Motor neuron (in vitro differentiated cells): ENCODE results near the gene MLLT10. TPM values are rescaled to one million over a fixed set of nuclear protein-coding genes. Genes with fewer than 3 reads are reported as not detected.

Experiments used
- ATAC-seq, 8 experiments: fragments of 200-7000 bp; cut with Tn5 transposase; replicated peaks in 6 of 8; 2 replicates each; pipeline ENCODE4 v1.8.0; 2021; ENCODE audit warnings: mild to moderate bottlenecking in 8 of 8, moderate library complexity in 8 of 8
- H3K27ac ChIP-seq, 2 donors: fragments of 250-450 bp; sonication (Bioruptor Pico); 2 replicates each; pipeline ENCODE4 v1.9.0; 2021; ENCODE audit warnings: antibody characterized with exemption in 2 of 2, mild to moderate bottlenecking in 2 of 2, moderate library complexity in 1 of 2
- H3K4me1 ChIP-seq, 2 donors: fragments of 250-450 bp; sonication (Bioruptor Pico); replicated peaks in 1 of 2; 2 replicates each; pipeline ENCODE4 v1.6.1; 2021; ENCODE audit warnings: antibody characterized with exemption in 2 of 2, mild to moderate bottlenecking in 2 of 2, moderate library complexity in 1 of 2
- H3K4me3 ChIP-seq, 5 donors: fragments of 250-450 bp; sonication (Bioruptor Pico); 2 replicates each; pipeline ENCODE4 v1.9.0; 2021; ENCODE audit warnings: antibody characterized with exemption in 5 of 5, mild to moderate bottlenecking in 5 of 5, moderate library complexity in 4 of 5
- WGBS, 10 experiments: fragments of 450-650 bp; shearing (Covaris generic); methylation state at CpG; one replicate each; pipeline ENCODE4 v1.0.0; 2022; 5-methylcytosine and 5-hydroxymethylcytosine counted together
- in situ Hi-C, 9 experiments: fragments of 400-800 bp; cut with MboI; loops; one replicate each; pipeline ENCODE4 v1.15.0; 2021; ENCODE audit warnings: low sequenced_read_pairs in 9 of 9, low pct_unique_long_range_greater_than_20kb in 2 of 9; ENCODE audit not compliant: unreplicated experiment in 9 of 9
- total RNA-seq, 8 experiments: library from RNA; unstranded; fragments of 300-600 nt; gene quantifications; 2 replicates each; pipeline versions ENCODE4 v1.2.3 to v1.2.4, GENCODE V29; 2022

The MLLT10 gene
- total RNA-seq, 8 experiments from 2014 or later, result 19.0 to 59.6 (median 34.1) TPM

- WGBS, 10 experiments, result 0 to 100% (median 40%) methylated on average over 1 of the region's 1 CpG; no CpG with 5 or more reads in 3 of the 10 experiments
- no peak for ATAC-seq
- in situ Hi-C loops, result loop anchor here in 1 of 9 experiments (25.0 kb wide), 1 partner anchor 799 kb away; the partner anchor contains the start of genes BMI1 and COMMD3
- Histone ChIP-seq H3K4me3 (peak overlapping the region; percentile 67 to 92 (median 86)), H3K4me1 (peaks cover 10 to 29% of the 10 kb centered on the region in 2 donors), H3K27ac (peak overlapping the region in 1 of 2 donors; percentile 93)
Measured at GRCh38 chr10:21513405-21513788, 20.6 kb upstream of the MLLT10 start.

- WGBS, 10 experiments, result 0 to 88% (median 14%) methylated on average over 1 to 6 of the region's 6 CpGs; no CpG with 5 or more reads in 1 of the 10 experiments
- in situ Hi-C loops, result loop anchor here in 1 of 9 experiments (25.0 kb wide), 1 partner anchor 798 kb away; the partner anchor contains the start of genes BMI1 and COMMD3
- Histone ChIP-seq H3K27ac (peak overlapping the region in 1 of 2 donors; percentile 93), H3K4me3 (peak overlapping the region; percentile 67 to 92 (median 86)), H3K4me1 (peaks cover 4 to 24% of the 10 kb centered on the region in 2 donors)
- no peak for ATAC-seq
Measured at GRCh38 chr10:21514129-21514817, 19.8 kb upstream of the MLLT10 start.

DNA sequence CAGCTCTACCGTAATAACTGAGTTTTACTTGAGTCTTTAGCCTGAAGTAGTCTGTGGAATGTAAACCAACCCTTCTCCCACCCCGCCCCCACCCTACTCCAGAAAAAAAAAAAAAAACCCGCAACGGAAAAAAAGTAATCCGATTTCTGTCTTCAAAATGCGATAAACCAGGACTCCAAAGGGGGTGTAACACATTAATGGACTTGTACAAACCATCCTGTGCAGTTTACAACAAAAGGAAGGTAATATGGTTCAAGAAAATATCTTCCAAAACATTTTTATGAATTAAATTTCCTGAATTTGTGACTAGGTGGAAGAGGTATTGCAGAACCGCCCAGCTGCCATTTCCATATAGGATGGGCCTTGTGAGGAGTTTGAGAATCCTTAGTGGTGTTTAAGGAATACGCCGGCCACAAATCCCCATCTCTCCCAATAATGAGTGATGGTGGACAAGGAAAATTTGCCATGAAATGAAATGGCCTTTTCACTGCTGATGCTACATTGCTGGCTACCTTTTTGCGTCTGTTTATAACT is 19.1 kb upstream of the MLLT10 start:
- H3K4me1 ChIP-seq, result peaks cover 0 to 24% of the 10 kb centered on the region in 2 donors
- peak overlapping the region; percentile 79 to 93 for H3K27ac ChIP-seq
- 0 to 88% (median 3%) methylated on average over 2 to 9 of the region's 10 CpGs for WGBS, 10 experiments
- in situ Hi-C loops, result loop anchor here in 1 of 9 experiments (25.0 kb wide), 1 partner anchor 797 kb away; the partner anchor contains the start of genes BMI1 and COMMD3
- ATAC-seq, result no peak
- peak overlapping the region; percentile 67 to 92 (median 86) for H3K4me3 ChIP-seq

DNA sequence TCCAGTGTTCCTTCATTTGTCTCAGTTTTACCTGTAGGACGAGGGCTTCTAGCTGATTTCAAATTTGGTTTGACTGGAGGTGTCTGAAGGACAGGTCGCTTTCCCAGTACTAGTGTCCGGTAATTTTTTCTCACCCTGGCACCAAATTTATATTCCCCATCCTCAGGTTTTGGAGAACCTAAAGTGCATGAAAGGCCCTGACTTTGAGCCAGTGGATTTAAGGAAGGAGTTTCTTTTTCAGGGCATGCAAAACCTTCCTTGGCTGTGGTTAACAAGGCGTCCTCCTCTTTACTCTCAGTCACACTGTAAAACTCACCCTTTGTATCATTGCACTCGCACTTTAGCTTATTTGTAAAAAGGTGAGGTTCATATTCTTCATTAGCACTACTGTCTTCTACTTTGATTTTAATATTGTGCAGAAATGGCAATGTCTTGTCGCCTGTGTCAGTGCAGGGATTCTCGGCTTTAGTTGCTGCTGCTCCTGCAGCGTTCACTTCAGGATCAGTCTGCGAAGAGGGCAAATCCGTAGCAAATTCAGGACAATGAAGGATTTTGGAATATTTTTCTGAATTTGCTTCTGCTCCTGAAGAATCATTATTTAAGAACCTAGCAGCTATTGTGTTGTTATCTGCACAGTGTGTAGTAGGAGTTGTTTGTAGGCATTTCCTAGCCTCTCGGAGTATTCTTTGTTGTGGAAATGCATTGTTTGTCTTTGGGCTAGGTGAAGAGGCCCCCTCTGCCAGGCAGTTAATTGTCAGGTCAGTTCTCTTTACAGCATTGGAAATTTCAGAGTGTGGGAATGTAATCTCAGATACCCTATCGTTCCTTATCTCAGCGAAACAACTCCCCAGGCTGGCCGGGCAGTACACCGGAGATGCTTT is 18.4 kb upstream of the MLLT10 start:
- in situ Hi-C loops, result loop anchor here in 1 of 9 experiments (25.0 kb wide), 1 partner anchor 797 kb away; the partner anchor contains the start of genes BMI1 and COMMD3
- Histone ChIP-seq H3K27ac (peak overlapping the region; percentile 79 to 93), H3K4me3 (peak overlapping the region; percentile 67 to 92 (median 86)), H3K4me1 (peaks cover 1 to 31% of the 10 kb centered on the region in 2 donors)
- 0 to 91% (median 5%) methylated on average over 2 to 12 of the region's 15 CpGs for WGBS, 10 experiments
- ATAC-seq, result no peak

DNA sequence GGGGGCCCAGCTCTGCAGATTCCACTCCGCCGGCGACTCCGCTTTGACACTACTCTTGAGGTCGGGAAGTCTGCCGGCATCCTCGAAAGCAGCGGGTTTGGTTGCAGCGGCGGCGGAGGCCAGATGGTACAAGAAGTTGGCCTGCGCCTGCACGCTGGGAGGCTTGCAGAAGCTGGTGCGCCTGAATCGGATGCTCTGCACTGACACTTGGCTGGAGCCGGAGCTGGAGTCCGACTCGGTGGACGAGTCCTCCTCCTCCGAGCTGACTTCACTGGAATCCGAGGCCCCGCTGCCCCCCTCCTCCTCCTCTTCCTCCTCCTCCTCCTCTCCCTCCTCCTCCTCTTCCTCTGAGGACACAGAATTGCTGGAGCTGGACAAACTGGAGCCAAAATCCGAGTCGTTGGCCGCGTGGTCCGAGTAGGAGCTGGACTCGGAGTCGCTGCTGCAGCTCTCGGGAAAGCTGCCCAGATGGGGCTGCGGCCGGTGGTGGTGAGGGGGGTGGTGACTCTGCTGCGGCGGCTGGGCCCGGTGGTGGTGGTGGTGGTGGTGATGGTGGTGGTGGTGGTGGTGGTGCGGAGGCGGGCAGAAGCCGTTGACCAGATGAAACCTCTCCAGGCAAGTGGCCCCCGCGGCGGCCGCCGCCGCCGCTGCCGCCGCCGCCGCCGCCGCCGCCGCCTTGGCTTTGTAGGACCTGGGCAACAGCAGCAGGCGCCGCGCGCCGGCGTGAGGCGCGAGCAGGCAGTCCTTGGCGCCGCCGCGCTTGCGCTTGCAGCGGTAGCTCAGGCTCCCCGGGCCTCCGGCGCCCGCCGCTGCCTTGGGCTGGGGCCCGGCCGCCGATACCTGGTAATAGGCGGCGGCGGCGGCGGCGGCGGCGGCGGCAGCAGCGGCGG is 17.5 kb upstream of the MLLT10 start:
- Histone ChIP-seq H3K4me3 (peak overlapping the region; percentile 67 to 92 (median 86)), H3K4me1 (peaks cover 8 to 33% of the 10 kb centered on the region in 2 donors), H3K27ac (peak overlapping the region; percentile 79 to 93)
- WGBS, 10 experiments, result 2% methylated on average over 14 of the region's 86 CpGs; no CpG with 5 or more reads in 9 of the 10 experiments
- in situ Hi-C loops, result loop anchor here in 1 of 9 experiments (25.0 kb wide), 1 partner anchor 796 kb away; the partner anchor contains the start of genes BMI1 and COMMD3
- peak; percentile 7 to 76 (median 31) for ATAC-seq

DNA sequence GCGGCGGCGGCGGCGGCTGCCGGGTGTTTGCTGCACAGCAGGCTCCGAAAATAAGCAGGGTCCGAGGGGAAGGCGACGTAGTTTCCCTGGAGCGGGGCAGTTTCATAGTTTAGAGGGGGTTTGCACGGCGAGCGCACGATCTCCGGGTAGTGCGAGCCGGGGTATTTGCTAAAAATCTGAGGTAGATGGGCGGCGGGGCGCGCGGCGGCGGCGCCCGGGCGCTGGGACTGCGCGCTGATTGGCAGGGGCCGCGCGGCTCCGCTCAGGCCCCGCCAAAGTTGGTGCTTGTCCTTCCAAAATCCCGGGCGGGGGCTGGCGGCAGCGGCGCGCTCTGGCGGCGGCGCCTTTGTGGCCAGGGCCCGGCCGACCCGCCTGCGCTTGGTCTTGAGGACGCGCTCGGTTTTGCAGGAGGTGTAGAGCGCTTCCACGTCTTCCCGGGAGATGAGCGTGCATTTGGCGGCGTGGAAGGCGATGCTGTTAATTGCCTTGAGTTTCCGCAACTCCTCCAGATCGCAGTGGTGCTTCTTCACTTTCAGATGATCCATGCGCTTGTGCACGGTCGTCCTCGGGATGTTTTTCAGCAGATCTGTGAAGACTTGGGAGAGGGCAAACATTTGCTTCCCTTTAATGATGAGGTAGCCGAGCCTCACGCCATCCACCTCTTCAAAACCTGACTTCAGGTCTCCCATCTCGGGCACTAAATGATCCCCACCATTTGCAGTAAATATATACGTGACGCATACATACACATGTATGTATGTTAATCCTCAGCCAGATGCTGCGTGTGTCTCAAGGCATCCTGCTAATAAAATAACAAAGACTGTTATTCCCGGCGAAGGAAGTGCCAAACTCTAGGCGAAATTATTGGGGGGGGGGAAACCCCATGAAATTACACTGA is 16.6 kb upstream of the MLLT10 start:
- peak overlapping the region; percentile 67 to 92 (median 86) for H3K4me3 ChIP-seq
- peak overlapping the region; percentile 79 to 93 for H3K27ac ChIP-seq
- in situ Hi-C loops, result loop anchor here in 1 of 9 experiments (25.0 kb wide), 1 partner anchor 795 kb away; the partner anchor contains the start of genes BMI1 and COMMD3
- 0 to 10% (median 0%) methylated on average over 1 to 12 of the region's 73 CpGs; no CpG with 5 or more reads in 2 of the 10 experiments for WGBS, 10 experiments
- H3K4me1 ChIP-seq, result peaks cover 8 to 36% of the 10 kb centered on the region in 2 donors
- ATAC-seq, result peak; percentile 24 to 79 (median 37)

DNA sequence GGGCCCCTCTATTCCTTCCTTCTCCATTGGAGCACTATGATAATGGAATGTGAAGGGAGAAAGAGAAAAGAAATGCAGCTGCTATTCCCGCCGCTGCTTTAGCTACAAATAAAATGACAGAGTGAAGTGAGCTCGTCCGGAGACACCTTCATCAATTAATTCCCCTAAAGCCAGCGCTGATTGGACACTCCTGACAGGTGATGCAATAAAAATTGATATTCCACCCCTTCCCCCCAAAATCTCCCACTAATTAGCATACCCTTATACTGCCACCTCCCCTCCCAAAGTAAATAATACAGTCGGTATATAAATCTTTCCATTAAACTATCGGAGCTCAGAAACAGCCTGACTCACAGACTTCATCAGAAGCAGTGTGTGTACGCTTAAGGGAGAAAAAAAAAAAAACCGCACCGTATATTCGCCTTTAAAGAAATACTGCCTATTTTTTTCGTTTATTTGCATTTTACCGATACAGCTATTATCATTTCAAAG is 15.8 kb upstream of the MLLT10 start:
- ATAC-seq, result peak in 5 of 8 experiments; percentile 72 to 80 (median 75)

GRCh38 chr10:21518641-21519396 is 15.2 kb upstream of the MLLT10 start:
- peaks cover 21 to 48% of the 10 kb centered on the region in 2 donors for H3K4me1 ChIP-seq
- H3K27ac ChIP-seq, result peak overlapping the region; percentile 79 to 81
- WGBS, 10 experiments, result 0 to 49% (median 4%) methylated on average over 2 to 16 of the region's 16 CpGs
- in situ Hi-C loops, result loop anchor here in 1 of 9 experiments (25.0 kb wide), 1 partner anchor 793 kb away; the partner anchor contains the start of genes BMI1 and COMMD3
- peak overlapping the region; percentile 67 to 92 (median 86) for H3K4me3 ChIP-seq
- peak in 5 of 8 experiments; percentile 16 to 23 (median 19) for ATAC-seq

More for the DNA sequence above, 15.8 kb upstream of the MLLT10 start:
- Histone ChIP-seq H3K4me1 (peaks cover 15 to 44% of the 10 kb centered on the region in 2 donors), H3K4me3 (peak overlapping the region; percentile 67 to 92 (median 86)), H3K27ac (peak overlapping the region; percentile 79 to 93)
- in situ Hi-C loops, result loop anchor here in 1 of 9 experiments (25.0 kb wide), 1 partner anchor 794 kb away; the partner anchor contains the start of genes BMI1 and COMMD3
- 0 to 24% (median 0%) methylated on average over 3 to 13 of the region's 13 CpGs; no CpG with 5 or more reads in 1 of the 10 experiments for WGBS, 10 experiments

GRCh38 chr10:21519397-21519933 is 14.6 kb upstream of the MLLT10 start:
- ATAC-seq, result no peak
- Histone ChIP-seq H3K4me1 (peaks cover 21 to 52% of the 10 kb centered on the region in 2 donors), H3K4me3 (peak overlapping the region; percentile 67 to 92 (median 86)), H3K27ac (peak overlapping the region; percentile 79 to 81)
- in situ Hi-C loops, result loop anchor here in 1 of 9 experiments (25.0 kb wide), 1 partner anchor 793 kb away; the partner anchor contains the start of genes BMI1 and COMMD3
- 0 to 38% (median 7%) methylated on average over 2 to 11 of the region's 11 CpGs for WGBS, 10 experiments
